Type B pancreatic cell (in vitro differentiated cells): ENCODE results near the gene ADRM1. TPM values are rescaled to one million over a fixed set of nuclear protein-coding genes. Genes with fewer than 3 reads are reported as not detected.
A peak's percentile ranks its signal among the peaks of the same experiment; 100 is the strongest.

Source experiments
- DNase-seq: peaks from one replicate; pipeline ENCODE4 v3.0.0; 2021; ENCODE audit warnings: mixed read lengths; ENCODE audit not compliant: unreplicated experiment; ENCODE audit errors: extremely low spot score
- H3K27ac Mint-ChIP-seq: 2 replicates; pipeline ENCODE4 v1.8.0; 2021; ENCODE audit warnings: mild to moderate bottlenecking, mixed read lengths
- H3K27me3 Mint-ChIP-seq: 2 replicates; pipeline ENCODE4 v1.8.0; 2021; ENCODE audit warnings: mixed read lengths
- H3K36me3 Mint-ChIP-seq: 2 replicates; pipeline ENCODE4 v1.8.0; 2021; ENCODE audit warnings: mixed read lengths
- H3K4me1 Mint-ChIP-seq: one replicate; pipeline ENCODE4 v1.8.0; 2021; ENCODE audit warnings: mixed read lengths; ENCODE audit not compliant: unreplicated experiment
- H3K4me3 Mint-ChIP-seq: 2 replicates; pipeline ENCODE4 v1.8.0; 2021; ENCODE audit warnings: mild to moderate bottlenecking, mixed read lengths
- H3K9me3 Mint-ChIP-seq: 2 replicates; pipeline ENCODE4 v1.8.0; 2021; ENCODE audit warnings: mixed read lengths
- CTCF ChIP-seq: fragments of 200-600 bp; sonication (generic); conservative IDR thresholded peaks from 2 replicates; pipeline ENCODE4 v1.5.0; 2021; ENCODE audit warnings: antibody characterized with exemption, mild to moderate bottlenecking
- total RNA-seq: library from RNA; stranded (reverse); gene quantifications from 2 replicates; pipeline ENCODE4 v1.2.1, GENCODE V29; 2021; ENCODE audit warnings: low replicate concordance

The ADRM1 gene
- total RNA-seq, 1 donor from 2014 or later = 67.2 TPM

DNA sequence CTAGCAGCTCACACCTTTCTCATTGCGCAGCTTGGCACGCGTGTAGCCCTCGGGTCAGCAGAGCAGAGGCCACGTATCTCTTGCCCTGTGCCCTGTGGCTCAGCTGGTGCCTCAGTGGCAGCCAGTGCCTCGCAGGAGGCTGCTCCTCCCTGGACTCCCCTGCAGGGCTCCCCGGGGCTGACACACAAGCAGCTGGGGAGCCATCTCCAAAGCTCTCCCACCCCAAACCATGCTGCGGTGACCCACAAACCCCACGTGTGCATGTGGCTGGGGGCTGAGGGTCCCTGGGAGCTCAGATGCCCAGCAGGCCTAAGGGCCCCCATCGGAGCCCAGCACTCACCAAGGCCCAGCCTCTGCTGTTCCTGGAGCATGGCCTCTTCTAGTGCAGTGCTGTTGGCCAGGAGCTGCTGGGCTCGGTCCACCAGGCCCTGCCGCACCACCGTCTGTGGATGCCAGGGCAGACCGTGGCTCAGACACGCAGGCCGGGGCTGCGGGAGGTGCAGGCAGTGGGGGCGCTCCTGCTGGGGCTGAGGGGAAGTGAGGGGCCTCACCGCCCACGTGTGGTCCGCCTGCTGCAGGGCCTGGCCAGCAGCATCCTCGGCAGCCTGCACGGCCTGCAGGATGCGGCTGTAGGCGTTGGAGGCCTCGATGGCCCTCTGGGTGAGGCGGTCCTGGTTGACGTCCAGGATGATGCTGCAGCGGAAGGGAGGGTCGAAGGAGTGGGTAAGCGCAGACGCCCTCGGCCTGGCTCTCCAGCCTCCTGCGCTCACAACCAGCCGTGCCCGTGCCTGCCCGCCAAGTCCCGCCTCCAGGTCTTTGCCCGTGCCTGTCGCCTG lies 13.8 kb downstream of the ADRM1 start:
- no peak for DNase-seq
- Mint-ChIP-seq H3K4me1 (no peaks in the 10 kb centered on the region), H3K27me3 (no peaks in the 10 kb centered on the region), H3K4me3 (no peak overlapping the region), H3K36me3 (no peaks in the 10 kb centered on the region), H3K9me3 (no peaks in the 10 kb centered on the region), H3K27ac (no peak overlapping the region)
- TF ChIP-seq CTCF = no peak

- H3K4me1 Mint-ChIP-seq = no peaks in the 10 kb centered on the region
- DNase-seq = no peak
- H3K9me3 Mint-ChIP-seq = no peaks in the 10 kb centered on the region
- no peaks in the 10 kb centered on the region for H3K27me3 Mint-ChIP-seq
- no peak overlapping the region for H3K4me3 Mint-ChIP-seq
- no peak for TF ChIP-seq CTCF
- H3K27ac Mint-ChIP-seq = no peak overlapping the region
- no peaks in the 10 kb centered on the region for H3K36me3 Mint-ChIP-seq
These were observed 14.4 kb downstream of the ADRM1 start for GRCh38 chr20:62317167-62317655.

GRCh38 chr20:62318400-62319345 lies 15.9 kb downstream of the ADRM1 start:
- no peaks in the 10 kb centered on the region for H3K9me3 Mint-ChIP-seq
- H3K27me3 Mint-ChIP-seq = no peaks in the 10 kb centered on the region
- peak overlapping the region; percentile 34 for H3K27ac Mint-ChIP-seq
- no peaks in the 10 kb centered on the region for H3K4me1 Mint-ChIP-seq
- H3K4me3 Mint-ChIP-seq = no peak overlapping the region
- TF ChIP-seq CTCF = no peak
- no peak for DNase-seq
- no peaks in the 10 kb centered on the region for H3K36me3 Mint-ChIP-seq

DNA sequence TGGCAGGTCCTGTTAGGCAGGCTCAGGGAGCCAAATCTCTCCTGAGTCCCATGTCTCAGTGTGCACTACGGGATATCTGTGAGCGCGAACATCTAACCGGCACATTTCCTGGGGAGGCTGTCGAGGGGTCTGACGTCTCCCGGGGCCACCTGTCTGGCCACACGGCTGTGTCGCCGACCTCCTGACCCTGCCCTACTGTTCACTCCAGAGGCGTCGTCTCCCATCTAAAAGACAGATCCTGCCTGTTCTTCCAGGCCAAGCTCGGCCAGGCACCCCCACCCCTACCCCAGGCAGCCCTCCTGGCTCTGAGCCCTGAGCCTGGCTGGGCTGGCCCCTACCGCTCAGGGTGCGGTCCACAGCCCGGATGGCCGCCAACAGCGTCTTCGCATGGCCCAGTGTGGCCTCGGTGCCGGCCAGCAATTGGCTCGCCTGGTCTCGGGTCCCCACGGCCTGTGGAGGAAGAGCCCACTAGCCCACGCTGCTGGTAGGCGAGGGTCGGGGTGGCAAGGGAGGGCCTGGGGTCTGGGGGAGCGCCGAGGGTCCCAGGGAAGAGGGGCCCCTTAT lies 16.6 kb downstream of the ADRM1 start:
- Mint-ChIP-seq H3K9me3 (no peaks in the 10 kb centered on the region), H3K36me3 (no peaks in the 10 kb centered on the region), H3K4me3 (no peak overlapping the region), H3K27me3 (no peaks in the 10 kb centered on the region), H3K27ac (peak overlapping the region; percentile 34), H3K4me1 (no peaks in the 10 kb centered on the region)
- DNase-seq = no peak
- no peak for TF ChIP-seq CTCF

DNA sequence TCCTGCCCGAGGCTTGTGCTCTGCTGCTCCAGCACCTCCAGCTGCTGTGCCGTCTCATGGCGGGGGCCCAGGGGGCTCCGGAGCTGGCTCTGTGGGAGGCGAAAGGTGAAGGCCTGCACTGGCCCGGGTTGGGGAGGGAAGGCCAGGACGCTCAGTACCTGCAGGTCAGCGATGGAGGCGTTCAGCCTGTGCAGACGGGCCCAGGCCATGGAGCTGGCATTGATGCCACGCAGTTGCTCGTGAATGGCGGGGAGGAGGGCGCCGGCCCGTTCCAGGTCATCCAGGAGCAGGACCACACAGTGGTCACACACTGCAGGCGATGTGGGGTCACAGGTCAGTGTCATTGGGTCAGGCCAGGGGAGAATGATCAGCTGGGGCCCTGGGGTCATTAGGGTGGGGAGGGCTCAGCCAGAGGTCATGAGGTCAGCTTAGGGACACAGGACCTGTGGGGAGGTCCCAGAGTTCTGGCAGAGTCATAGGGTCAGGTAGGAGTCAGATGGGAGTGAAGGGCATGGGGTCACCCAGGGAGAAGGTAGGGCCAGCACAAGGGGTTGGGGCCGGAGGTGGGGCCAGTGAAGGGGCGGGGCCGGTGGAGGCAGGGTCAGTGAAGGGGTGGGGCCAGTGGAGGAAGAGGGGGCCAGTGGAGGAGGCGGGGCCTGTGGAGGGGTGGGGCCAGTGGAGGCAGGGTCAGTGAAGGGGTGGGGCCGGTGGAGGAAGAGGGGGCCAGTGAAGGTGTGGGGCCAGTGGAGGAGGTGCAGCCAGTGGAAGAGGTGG lies 18.0 kb downstream of the ADRM1 start:
- TF ChIP-seq CTCF = no peak
- no peak for DNase-seq
- no peaks in the 10 kb centered on the region for H3K27me3 Mint-ChIP-seq
- H3K27ac Mint-ChIP-seq = no peak overlapping the region
- H3K4me3 Mint-ChIP-seq = no peak overlapping the region
- no peaks in the 10 kb centered on the region for H3K9me3 Mint-ChIP-seq
- no peaks in the 10 kb centered on the region for H3K36me3 Mint-ChIP-seq
- no peaks in the 10 kb centered on the region for H3K4me1 Mint-ChIP-seq
